HEK293T (cell line): ENCODE results near the gene RSKR.

Source experiments
- ARNT ChIP-seq: fragments of 450-650 bp; IDR thresholded peaks from 2 replicates; pipeline ENCODE4 v1.6.1; 2017; ENCODE audit warnings: mild to moderate bottlenecking
- ELF4 ChIP-seq: fragments of 450-650 bp; IDR thresholded peaks from 2 replicates; pipeline ENCODE4 v1.6.1; 2017; ENCODE audit warnings: antibody characterized with exemption
- FOXM1 ChIP-seq: fragments of 450-650 bp; IDR thresholded peaks from 2 replicates; pipeline ENCODE4 v1.6.1; 2017; ENCODE audit warnings: mild to moderate bottlenecking, borderline replicate concordance
- SP1 ChIP-seq: fragments of 450-650 bp; IDR thresholded peaks from 2 replicates; pipeline ENCODE4 v1.6.1; 2017
- SUZ12 ChIP-seq: fragments of 450-650 bp; IDR thresholded peaks from 2 replicates; pipeline ENCODE4 v1.6.1; 2016; ENCODE audit warnings: mild to moderate bottlenecking
- ZNF384 ChIP-seq: fragments of 450-650 bp; IDR thresholded peaks from 2 replicates; pipeline ENCODE4 v1.6.1; 2016

DNA sequence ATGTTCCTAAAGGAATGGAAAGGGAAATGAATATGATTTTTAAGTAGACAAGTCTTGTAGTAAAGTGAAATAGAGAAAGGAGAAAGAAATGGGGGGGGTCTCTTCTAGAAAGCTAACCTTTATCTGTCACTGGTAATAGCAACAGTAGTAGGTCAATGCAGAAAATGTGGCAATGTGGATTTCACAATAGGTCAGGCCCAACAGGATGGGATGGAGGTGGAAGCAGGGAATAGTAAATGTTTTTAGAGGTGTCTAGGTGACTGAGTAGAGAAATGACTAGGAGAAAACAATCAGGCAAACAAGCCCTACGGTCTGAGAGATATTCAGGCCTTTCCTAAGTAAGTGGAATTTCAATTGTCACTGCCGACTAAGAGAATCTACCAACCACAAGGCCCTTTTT is 6.0 kb upstream of the RSKR start:
- TF ChIP-seq FOXM1 (no peak), SP1 (no peak), ELF4 (no peak), SUZ12 (no peak), ARNT (no peak), ZNF384 (no peak)
